Erythroblast (primary cell): ENCODE data around the gene R3HDM4.

Experiments used
- GATA1 ChIP-seq: IDR thresholded peaks from 2 replicates; pipeline ENCODE4 v1.6.1; 2011; ENCODE audit warnings: low read depth, mild to moderate bottlenecking, control low read depth, low read length, moderate library complexity
- POLR2A ChIP-seq: IDR thresholded peaks from 2 replicates; pipeline ENCODE4 v1.6.1; 2011; ENCODE audit warnings: mild to moderate bottlenecking, low read length

DNA sequence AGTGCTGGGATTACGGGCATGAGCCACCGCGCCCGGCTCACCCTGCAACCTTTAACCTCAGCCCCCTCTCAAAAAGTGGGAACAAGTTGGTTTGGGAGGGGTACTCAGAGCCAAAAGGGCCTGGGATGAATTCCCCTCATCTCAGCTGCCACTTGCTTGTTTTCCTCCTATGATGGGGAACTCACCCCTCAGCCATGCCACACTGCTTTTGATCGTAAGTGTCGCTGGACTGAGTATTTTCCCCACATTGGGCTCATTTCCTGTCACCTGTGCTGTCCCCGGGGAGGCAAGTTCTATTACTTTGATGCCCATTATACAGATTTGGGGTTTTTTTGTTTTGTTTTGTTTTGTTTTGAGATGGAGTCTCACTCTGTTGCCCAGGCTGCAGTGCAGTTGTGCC lies 6.5 kb downstream of the R3HDM4 start:
- TF ChIP-seq POLR2A (no peak), GATA1 (no peak)
